IPS-11a (cell line): ENCODE results near the gene TYMP.

Experiments
- H3K4me3 ChIP-seq: one replicate; pipeline ENCODE4 v1.5.1; 2013; ENCODE audit warnings: low read depth, low read length, control low read depth

TYMP gene

DNA sequence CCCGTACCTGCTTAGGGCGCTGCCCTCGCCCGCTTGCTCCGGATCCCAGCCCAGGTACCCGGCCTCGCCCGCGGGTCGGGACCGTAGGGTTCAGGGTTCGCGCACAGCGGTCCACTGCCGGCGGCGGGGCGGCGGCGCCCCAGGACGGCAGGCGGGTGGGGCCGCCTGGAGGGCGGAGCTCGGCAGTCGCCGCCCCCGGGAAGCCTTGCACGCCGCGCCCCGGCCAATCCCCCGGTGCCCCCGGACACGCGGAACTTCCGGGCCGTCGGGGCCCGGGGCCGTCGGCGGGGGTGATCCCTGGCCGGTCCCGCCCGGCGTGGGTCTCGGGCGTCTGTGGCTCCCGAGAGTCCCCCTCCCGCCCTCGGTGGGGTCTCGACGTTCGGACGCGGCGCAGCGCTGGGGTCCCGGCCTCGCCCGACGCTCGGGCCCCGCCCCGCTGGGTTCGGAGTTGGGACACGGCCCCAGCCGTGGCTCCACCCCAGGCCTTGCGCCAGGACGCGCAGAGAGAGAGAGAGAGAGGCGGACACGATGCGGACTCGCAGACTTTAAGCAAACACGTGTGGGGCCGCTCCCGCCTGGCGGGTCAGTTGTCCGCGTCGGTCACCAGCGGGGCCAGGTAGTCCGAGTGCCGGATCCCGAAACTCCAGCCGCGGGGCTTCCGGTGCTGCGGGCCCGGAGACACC is at the start of gene TYMP:
TYMP (minus strand) TSS at position 116 of the 683 bp plus-strand sequence. CDS start 303 bp downstream, outside the sequence.
- H3K4me3 ChIP-seq, result peak within 1 kb of the TSS; percentile 27

- no peak overlapping the region for H3K4me3 ChIP-seq
These were observed 49.0 kb upstream of the TYMP start for GRCh38 chr22:50578776-50579310.

DNA sequence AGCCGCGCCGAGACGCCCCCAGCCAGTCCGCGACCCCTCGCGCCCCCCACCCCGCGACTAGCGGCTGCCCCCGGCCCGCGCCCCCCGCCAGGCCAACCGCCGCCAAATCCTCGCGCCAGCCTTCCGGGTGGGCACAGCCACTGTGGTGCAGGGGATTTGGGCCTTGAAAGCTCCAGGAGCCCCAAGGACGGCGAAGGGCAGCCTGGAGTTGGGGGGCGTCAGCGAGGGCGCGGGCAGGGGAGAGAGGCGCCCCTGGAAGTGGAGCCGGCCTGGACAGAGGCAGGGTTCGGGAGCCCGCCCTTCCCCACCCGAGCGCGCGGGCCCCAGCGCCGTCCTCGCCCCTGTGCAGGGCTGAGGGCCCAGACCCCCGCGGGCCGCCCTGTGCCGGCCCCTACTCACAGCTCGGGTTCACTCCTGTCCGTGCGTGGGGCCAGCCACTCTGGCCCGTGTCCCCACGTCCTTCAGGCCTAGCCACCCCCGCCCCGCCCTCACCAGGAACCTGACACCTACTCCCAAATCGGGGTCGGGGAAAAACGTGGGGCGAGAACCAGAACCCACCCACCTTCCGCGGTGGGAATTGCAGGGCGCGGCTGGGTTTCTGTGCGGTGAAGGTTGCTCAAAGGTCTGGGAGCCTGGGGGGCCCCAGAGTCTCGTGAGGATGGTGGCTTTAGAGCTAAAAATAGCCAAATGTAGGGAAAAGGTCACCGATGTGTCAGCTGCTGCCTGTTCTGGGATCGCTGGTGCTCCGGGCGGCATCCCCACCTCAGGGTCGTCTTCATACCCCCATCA is 48.4 kb upstream of the TYMP start, which contains the start of gene CPT1B:
CPT1B (minus strand) TSS at position 441 of the 789 bp plus-strand sequence. CDS start 512 bp downstream, outside the sequence.
- H3K4me3 ChIP-seq, result no peak within 1 kb of the TSS

GRCh38 chr22:50577697-50577986 is 47.8 kb upstream of the TYMP start:
- no peak overlapping the region for H3K4me3 ChIP-seq

DNA sequence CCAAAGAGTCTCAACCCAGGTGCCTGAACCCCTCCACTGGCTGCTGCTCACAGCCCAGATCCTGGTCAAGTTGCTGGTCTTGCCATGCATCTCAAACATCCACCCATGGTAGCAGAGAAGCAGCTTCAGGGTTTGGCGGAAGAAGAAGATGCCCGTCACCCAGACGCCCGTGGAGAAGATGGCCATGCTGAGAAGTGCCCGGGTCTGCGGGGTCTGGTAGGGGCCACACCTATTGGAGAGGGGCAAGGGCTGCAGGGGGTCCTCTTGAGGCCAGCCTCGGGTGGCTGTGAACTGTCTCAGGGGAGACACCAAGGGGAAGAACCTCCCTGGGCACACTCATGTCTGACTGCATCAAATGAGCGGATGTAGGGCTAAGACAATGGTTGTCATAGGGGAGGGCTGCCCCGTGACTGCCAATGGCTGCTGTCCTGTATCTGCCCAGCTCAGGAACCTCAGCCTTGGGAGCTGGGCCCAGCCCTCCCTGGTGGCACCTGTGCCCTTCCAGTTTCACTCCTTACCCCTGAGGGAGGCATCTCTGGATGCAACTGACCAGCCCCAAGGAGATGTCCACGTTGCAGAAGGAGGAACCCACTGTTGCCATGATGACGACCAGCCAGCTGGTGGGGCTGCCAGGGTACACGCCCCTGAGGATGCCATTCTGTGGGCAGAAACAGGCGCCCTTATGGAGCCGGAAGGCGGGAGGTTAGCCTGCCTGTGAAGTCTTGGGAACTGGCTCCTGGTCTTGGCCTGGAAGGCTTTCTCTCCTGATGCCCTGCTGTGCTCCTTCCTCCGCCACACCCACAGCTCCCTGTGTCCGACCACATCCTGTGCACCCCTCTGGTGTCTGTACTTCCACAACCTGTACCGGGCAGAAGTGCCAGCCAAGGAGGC is 47.2 kb upstream of the TYMP start:
- no peak overlapping the region for H3K4me3 ChIP-seq

DNA sequence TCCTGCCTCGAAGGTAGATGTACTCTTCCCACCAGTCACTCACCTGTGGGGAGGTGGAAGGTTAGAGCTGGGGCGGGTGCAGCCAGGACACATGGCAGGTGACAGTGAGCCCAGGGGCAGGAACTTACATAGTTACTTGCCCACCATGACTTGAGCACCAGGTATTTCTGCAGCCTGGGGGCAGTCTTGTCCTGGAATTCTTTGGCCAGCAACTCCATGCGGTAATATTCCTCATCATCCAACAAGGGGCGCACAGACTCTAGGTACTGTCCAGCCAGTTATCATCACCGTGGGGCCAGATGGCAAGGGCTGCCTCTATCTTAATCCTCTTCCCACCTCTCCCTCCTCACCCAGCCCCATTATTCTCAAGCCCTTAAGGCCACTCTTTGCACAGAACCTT is 46.3 kb upstream of the TYMP start:
- H3K4me3 ChIP-seq, result no peak overlapping the region

GRCh38 chr22:50575426-50575941 is 45.7 kb upstream of the TYMP start:
- H3K4me3 ChIP-seq, result no peak overlapping the region

DNA sequence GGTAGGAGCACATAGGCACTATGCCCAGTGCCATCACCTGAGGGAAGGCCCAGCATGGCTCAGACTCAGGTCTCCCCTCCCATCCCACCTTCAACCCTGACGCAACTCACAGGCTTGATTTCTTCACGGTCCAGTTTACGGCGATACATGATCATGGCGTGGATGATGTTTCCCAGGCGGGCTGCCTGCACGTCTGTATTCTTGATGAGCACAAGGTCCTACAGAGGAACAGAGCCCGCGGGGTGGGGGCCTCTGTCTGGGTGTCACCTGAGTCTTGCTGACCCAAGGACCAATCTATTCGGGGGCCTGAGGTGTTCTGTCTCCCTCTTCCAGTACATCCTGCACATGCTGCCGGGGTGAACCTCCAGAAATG is 44.6 kb upstream of the TYMP start:
- H3K4me3 ChIP-seq, result no peak overlapping the region

GRCh38 chr22:50573491-50574382 is 43.9 kb upstream of the TYMP start:
- H3K4me3 ChIP-seq, result no peak overlapping the region

- H3K4me3 ChIP-seq, result no peak overlapping the region
These were observed 43.2 kb upstream of the TYMP start for GRCh38 chr22:50572965-50573364.

DNA sequence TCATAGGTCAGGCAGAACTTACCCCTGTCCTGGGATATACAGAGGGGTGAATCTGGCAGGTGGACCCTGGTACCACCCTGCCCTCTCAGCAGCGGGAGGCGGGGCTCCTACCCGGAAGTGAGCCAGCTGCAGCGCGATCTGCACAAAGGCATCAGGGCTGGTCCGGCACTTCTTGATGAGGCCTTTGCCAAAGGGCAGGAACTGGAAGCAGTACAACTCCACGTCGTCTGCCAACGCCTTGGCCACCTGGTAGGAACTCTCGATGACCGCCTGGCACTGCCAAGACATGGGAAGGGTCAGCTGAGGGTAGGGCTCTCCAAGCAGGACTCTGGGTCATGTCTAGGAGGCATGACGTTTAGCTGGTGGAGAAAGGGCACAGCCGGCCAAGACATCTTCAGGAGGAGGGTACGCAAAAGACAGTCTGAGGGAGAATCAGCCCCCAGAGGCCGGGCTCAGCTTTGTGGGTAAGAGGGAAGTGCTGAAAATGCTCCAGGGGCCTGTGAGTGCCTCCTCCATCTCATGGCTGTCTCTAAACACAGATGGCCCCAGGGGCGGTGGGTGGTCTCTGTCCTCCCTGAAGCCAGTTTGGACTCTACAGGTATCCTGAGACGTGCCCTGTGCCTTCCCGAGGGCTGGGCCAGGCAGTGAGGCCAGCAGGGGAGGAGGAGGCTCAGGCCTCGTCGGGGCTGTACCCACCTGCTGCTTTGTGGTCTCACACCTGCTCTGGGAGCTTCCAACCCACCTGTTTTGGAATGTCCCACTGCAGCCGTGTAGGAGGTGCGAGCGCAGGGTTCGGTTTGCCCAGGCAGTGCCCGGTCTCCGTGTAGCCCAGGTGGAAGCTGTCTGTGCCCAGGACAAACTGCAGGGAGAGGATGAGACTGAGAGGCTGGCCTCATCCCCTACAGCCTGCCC is 41.7 kb upstream of the TYMP start:
- H3K4me3 ChIP-seq, result no peak overlapping the region

- H3K4me3 ChIP-seq, result no peak overlapping the region
These were observed 41.0 kb upstream of the TYMP start for GRCh38 chr22:50570861-50571260.

GRCh38 chr22:50569896-50570535 is 40.2 kb upstream of the TYMP start:
- H3K4me3 ChIP-seq, result no peak overlapping the region

DNA sequence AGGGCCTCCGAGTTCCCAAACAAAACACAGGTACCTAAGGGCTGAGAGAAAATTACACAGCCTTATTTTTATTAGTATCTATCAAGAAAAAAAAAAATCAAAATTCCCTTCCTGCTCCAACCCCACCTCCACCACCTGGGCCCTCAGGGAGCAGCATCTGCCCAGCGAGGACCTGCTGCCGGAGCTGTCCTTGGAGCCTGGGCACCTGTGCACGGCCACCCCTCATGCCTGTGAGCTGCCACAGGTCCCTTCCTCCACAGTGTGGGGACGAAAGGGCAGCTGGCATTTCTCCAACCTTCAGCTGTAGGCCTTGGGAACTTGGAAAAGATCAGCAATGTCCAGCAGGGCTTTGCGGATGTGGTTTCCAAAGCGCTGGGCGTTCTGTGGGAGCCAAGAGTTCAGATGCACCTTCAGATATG is 39.2 kb upstream of the TYMP start:
- H3K4me3 ChIP-seq, result no peak overlapping the region

GRCh38 chr22:50568626-50569025 is 38.8 kb upstream of the TYMP start:
- no peak overlapping the region for H3K4me3 ChIP-seq

GRCh38 chr22:50567721-50568252 is 38.0 kb upstream of the TYMP start:
- H3K4me3 ChIP-seq, result no peak overlapping the region

- no peak overlapping the region for H3K4me3 ChIP-seq
These were observed 34.5 kb upstream of the TYMP start for GRCh38 chr22:50564289-50564688.
